GM19372 (cell line): Measurements from ENCODE around the gene PDCD7.
"Not testable (repeated sequence)": the region's sequence is repeated elsewhere in the genome, so short reads cannot be mapped to it uniquely, and the experiment has no call there.

ENCODE experiments used
- ATAC-seq: cut with Tn5 transposase; IDR thresholded peaks from one replicate; pipeline ENCODE4 v1.9.1; 2021; ENCODE audit warnings: mild to moderate bottlenecking, low read depth, moderate library complexity; ENCODE audit not compliant: unreplicated experiment

PDCD7 gene

DNA sequence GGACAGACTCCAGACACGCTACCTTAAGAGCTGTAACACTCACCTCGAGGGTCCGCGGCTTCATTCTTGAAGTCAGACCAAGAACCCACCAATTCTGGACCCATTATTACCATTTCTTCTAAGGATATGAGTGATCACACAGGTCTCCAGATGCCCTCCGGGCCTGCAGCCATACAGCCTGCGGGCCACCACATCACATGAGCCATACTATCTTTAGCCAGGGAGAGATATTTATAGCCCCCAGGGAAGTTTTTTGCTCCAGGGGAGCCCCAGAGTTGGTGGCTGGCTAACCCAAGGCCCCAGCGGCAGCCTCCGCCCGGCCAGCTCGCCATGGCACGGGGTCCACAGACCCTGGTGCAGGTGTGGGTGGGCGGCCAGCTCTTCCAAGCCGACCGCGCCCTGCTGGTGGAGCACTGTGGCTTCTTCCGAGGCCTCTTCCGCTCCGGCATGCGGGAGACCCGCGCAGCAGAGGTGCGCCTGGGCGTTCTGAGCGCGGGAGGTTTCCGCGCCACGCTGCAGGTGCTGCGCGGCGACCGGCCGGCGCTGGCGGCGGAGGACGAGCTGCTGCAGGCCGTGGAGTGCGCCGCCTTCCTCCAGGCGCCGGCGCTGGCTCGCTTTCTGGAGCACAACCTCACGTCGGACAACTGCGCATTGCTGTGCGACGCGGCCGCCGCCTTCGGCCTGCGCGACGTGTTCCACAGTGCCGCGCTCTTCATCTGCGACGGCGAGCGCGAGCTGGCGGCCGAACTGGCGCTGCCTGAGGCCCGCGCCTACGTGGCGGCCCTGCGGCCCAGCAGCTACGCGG lies 56.9 kb downstream of the PDCD7 start, which contains the start of gene KBTBD13:
Gene KBTBD13, plus strand, starts transcription at position 261 of the 805 bp plus-strand sequence. Its CDS starts 70 bp downstream, at position 331.
- no peak for ATAC-seq

- ATAC-seq, result not testable (repeated sequence)
Measured at GRCh38 chr15:65075607-65076395, 57.8 kb downstream of the PDCD7 start.

DNA sequence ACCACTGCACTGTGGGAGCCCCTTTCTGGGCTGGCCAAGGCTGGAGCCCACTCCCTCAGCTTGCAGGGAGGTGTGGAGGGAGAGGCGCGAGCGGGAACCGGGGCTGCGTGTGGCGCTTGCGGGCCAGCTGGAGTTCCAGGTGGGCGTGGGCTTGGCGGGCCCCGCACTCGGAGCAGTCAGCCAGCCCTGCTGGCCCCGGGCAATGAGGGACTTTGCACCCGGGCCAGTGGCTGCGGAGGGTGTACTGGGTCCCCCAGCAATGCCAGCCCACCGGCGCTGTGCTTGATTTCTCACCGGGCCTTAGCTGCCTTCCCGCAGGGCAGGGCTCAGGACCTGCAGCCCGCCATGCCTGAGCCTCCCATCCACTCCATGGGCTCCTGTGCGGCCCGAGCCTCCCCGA lies 58.7 kb downstream of the PDCD7 start:
- ATAC-seq, result not testable (repeated sequence)

DNA sequence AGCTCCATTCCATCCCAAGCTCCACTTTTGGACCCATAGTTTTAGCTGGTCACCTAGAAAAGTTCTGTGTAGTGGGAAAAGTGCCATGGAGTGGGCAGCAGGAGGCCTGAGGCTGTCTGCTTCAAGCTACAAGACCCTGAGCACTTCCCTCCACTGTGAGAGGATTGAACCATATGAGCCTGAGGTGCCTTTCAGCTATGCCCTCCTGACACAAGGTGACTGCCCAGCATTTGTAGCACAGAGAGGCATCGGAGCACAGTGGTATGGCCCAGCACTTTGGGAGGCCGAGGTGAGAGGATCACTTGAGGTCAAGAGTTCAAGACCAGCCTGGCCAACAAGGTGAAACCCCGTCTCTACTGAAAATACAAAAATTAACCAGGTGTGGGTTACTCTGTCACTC lies 61.0 kb downstream of the PDCD7 start:
- ATAC-seq, result no peak

- ATAC-seq, result no peak
Measured at GRCh38 chr15:65072027-65072426, 61.6 kb downstream of the PDCD7 start.

DNA sequence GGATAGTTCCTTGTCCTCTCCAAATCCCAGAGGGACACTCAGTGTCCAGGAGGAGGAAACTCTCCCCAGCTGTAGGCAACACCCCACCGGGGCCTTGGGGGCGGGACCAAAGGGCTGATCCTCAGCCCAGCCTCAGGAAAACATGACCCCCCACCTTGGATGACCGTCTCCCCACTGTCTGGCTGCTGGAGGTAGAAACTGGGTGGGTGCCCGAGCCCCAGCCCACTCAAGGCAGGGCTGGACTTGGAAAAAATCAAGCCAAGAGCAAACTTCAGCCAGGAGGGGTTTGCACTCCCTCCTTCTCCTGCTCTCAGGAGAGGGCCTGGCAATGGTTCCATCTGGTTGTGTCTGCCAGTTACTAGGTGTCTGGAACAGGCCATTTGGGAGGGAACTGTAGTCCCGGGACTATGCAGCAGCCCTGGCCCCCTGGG lies 62.2 kb downstream of the PDCD7 start:
- no peak for ATAC-seq

GRCh38 chr15:65069779-65070546 lies 63.6 kb downstream of the PDCD7 start:
- no peak for ATAC-seq

DNA sequence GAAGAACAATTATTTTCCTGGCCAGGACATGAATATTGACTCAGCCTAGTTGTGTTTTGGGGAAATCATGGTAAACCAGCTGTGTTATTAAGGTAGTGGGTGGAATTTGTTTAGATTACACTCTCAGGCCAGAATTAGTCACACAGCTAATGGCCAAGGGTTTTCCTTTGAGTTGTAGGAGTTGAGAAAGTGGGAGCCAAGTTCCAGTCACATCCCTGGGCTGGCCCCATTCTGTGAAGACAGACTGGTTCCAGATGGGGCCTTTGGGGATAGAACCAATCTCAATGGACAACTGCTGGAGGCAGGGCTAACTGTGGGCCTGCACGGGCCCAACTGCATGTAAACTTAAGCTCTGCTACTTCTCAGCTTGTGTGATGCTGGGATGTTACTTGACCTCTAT lies 64.4 kb downstream of the PDCD7 start:
- no peak for ATAC-seq

GRCh38 chr15:65068403-65068788 lies 65.2 kb downstream of the PDCD7 start:
- no peak for ATAC-seq

- ATAC-seq, result no peak
Measured at GRCh38 chr15:65067645-65068402, 65.8 kb downstream of the PDCD7 start, which contains the start of gene RASL12. Gene RASL12, minus strand, starts transcription at chr15:65067991. Its CDS starts 156 bp downstream, at chr15:65067835.
